Choroid plexus epithelial cell (primary cell): Measurements from ENCODE around the gene NEO1.

Experiments used
- DNase-seq: peaks from one replicate; pipeline ENCODE4 v3.0.0-alpha.2; 2010; ENCODE audit warnings: low read depth
- H3K4me3 ChIP-seq: 2 replicates; pipeline ENCODE4 v1.5.1; 2011; ENCODE audit warnings: low read depth, mild to moderate bottlenecking, control low read depth, low read length, moderate library complexity
- TF ChIP-seq, protein P1 (sequence below): conservative IDR thresholded peaks from 2 replicates; pipeline ENCODE4 v1.5.1; 2011; ENCODE audit warnings: low read depth, mild to moderate bottlenecking, control low read depth, inconsistent platforms, low read length, moderate library complexity

NEO1 gene

GRCh38 chr15:73322665-73323373 is 270.6 kb downstream of the NEO1 start:
- TF ChIP-seq, protein P1, sequence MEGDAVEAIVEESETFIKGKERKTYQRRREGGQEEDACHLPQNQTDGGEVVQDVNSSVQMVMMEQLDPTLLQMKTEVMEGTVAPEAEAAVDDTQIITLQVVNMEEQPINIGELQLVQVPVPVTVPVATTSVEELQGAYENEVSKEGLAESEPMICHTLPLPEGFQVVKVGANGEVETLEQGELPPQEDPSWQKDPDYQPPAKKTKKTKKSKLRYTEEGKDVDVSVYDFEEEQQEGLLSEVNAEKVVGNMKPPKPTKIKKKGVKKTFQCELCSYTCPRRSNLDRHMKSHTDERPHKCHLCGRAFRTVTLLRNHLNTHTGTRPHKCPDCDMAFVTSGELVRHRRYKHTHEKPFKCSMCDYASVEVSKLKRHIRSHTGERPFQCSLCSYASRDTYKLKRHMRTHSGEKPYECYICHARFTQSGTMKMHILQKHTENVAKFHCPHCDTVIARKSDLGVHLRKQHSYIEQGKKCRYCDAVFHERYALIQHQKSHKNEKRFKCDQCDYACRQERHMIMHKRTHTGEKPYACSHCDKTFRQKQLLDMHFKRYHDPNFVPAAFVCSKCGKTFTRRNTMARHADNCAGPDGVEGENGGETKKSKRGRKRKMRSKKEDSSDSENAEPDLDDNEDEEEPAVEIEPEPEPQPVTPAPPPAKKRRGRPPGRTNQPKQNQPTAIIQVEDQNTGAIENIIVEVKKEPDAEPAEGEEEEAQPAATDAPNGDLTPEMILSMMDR, result no peak
- H3K4me3 ChIP-seq, result no peak overlapping the region
- no peak for DNase-seq

DNA sequence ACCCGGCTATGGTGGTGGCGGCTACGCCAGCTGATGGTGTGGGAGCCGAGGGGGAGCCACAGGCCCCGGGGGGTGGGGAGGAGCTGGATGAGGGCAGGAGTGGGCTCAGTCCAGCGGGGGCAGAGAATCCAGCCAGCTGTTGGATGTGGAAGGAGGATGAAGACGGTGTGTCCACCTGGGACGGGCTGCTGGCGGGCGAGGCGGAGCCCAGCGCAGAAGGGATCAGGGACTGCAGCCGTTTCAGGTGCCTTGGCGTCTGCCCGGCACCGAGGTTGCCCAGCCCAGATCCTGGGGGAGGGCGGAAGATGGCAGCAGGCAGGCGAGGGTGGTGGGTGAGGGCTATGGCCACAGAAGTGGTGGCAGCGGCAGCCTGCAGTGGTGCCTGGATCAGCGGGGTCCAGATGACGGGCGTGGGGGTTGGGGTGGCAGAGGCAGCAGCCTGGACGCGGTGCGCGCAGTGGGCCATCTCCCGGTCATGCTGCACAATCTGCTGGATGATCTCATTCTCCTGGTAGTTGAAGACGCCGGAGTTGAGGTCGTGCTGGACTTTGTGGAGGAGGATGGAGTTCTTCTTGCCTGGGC is 271.2 kb downstream of the NEO1 start:
- H3K4me3 ChIP-seq, result no peak overlapping the region
- no peak for DNase-seq
- TF ChIP-seq, protein P1, result no peak

- TF ChIP-seq, protein P1, result no peak
- no peak for DNase-seq
- H3K4me3 ChIP-seq, result no peak overlapping the region
Observed at GRCh38 chr15:73323956-73324355, 271.7 kb downstream of the NEO1 start.

GRCh38 chr15:73324496-73325170 is 272.4 kb downstream of the NEO1 start:
- no peak for DNase-seq
- no peak overlapping the region for H3K4me3 ChIP-seq
- TF ChIP-seq, protein P1, result no peak

- TF ChIP-seq, protein P1, result no peak
- no peak for DNase-seq
- H3K4me3 ChIP-seq, result no peak overlapping the region
Observed at GRCh38 chr15:73325191-73325861, 273.1 kb downstream of the NEO1 start.

DNA sequence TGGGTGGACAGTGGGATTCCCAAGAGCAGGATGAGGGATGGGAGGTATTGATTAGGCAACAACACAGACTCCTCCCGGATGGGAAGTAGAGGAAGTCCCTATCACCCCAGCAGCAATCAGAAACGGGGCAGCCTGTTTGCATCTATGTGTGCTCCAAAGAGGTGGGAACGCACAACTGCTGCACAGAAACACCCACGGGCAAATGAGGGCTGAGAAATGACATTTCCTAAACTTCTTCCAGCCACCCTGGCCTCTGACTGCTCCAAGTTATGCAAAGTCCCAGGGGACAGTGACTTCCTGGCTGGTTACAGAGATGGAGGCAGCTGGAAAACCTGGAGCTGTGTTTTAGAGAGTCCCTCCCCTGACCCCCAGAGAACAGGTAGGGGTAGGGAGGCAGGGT is 273.9 kb downstream of the NEO1 start:
- no peak overlapping the region for H3K4me3 ChIP-seq
- TF ChIP-seq, protein P1, result no peak
- DNase-seq, result no peak
